Neuronal stem cell (in vitro differentiated cells): Measurements from ENCODE around the gene RABGEF1.
"Not testable (repeated sequence)": the region's sequence is repeated elsewhere in the genome, so short reads cannot be mapped to it uniquely, and the experiment has no call there.

Experiments
- DNase-seq: peaks from one replicate; pipeline ENCODE4 v3.0.0-alpha.2; 2013; ENCODE audit warnings: low spot score
- H2AFZ ChIP-seq: one replicate; pipeline ENCODE4 v1.6.1; 2013; ENCODE audit warnings: mild to moderate bottlenecking, low read length, inconsistent platforms
- H2AK5ac ChIP-seq: 2 replicates; pipeline ENCODE4 v1.6.1; 2013; ENCODE audit warnings: low read depth, mild to moderate bottlenecking, inconsistent platforms, low read length, moderate library complexity, mixed read lengths
- H2BK120ac ChIP-seq: 2 replicates; pipeline ENCODE4 v1.6.1; 2013; ENCODE audit warnings: low read depth, mild to moderate bottlenecking, inconsistent platforms, low read length, moderate library complexity, mixed read lengths
- H2BK12ac ChIP-seq: one replicate; pipeline ENCODE4 v1.6.1; 2013; ENCODE audit warnings: low read length, inconsistent platforms
- H2BK15ac ChIP-seq: 2 replicates; pipeline ENCODE4 v1.6.1; 2013; ENCODE audit warnings: mild to moderate bottlenecking, low read length, inconsistent platforms, mixed read lengths
- H2BK5ac ChIP-seq: one replicate; pipeline ENCODE4 v1.6.1; 2013; ENCODE audit warnings: inconsistent platforms, mild to moderate bottlenecking, low read length, moderate library complexity
- H3K14ac ChIP-seq: one replicate; pipeline ENCODE4 v1.6.1; 2013; ENCODE audit warnings: low read length, inconsistent platforms
- H3K18ac ChIP-seq: 2 replicates; pipeline ENCODE4 v1.6.1; 2013; ENCODE audit warnings: low read length, inconsistent platforms
- H3K23ac ChIP-seq: 2 replicates; pipeline ENCODE4 v1.6.1; 2013; ENCODE audit warnings: low read depth, mild to moderate bottlenecking, mixed read lengths, low read length, inconsistent platforms; ENCODE audit not compliant: poor library complexity
- H3K27ac ChIP-seq: replicated peaks from 3 replicates; pipeline ENCODE4 v1.5.1; 2013; ENCODE audit warnings: low read length, inconsistent platforms
- H3K27me3 ChIP-seq, 3 experiments: 2 replicates each; pipeline ENCODE4 v1.6.1; 2013; ENCODE audit warnings: low read length in 3 of 3, mild to moderate bottlenecking in 2 of 3, inconsistent platforms in 1 of 3, low read depth in 1 of 3, mixed read lengths in 1 of 3, moderate library complexity in 1 of 3; ENCODE audit not compliant: control insufficient read depth in 3 of 3, insufficient read depth in 3 of 3
- H3K36me3 ChIP-seq, 2 donors: replicated peaks in 1 of 2; 2 replicates each; pipeline ENCODE4 v1.6.1; 2013; ENCODE audit warnings: low read length in 2 of 2; ENCODE audit not compliant: control insufficient read depth in 2 of 2, insufficient read depth in 2 of 2
- H3K4ac ChIP-seq: 2 replicates; pipeline ENCODE4 v1.6.1; 2013; ENCODE audit warnings: inconsistent platforms, mild to moderate bottlenecking, low read length, moderate library complexity
- H3K4me1 ChIP-seq, 2 donors: 1 replicate in 1 of 2; 2 replicates in 1 of 2; pipeline ENCODE4 v1.6.1; 2013; ENCODE audit warnings: low read length in 2 of 2, low read depth in 1 of 2; ENCODE audit not compliant: control insufficient read depth in 2 of 2, insufficient read depth in 1 of 2
- H3K4me2 ChIP-seq: one replicate; pipeline ENCODE4 v1.6.1; 2013; ENCODE audit warnings: mild to moderate bottlenecking, low read length, inconsistent platforms; ENCODE audit not compliant: insufficient read depth, poor library complexity, severe bottlenecking
- H3K4me3 ChIP-seq, 2 donors: 2 replicates each; pipeline ENCODE4 v1.5.1; 2013; ENCODE audit warnings: low read length in 2 of 2, mild to moderate bottlenecking in 2 of 2, inconsistent platforms in 1 of 2, moderate library complexity in 1 of 2
- H3K79me1 ChIP-seq: one replicate; pipeline ENCODE4 v1.6.1; 2013; ENCODE audit warnings: low read depth, mild to moderate bottlenecking, inconsistent platforms, low read length, moderate library complexity
- H3K9ac ChIP-seq: one replicate; pipeline ENCODE4 v1.6.1; 2013; ENCODE audit warnings: mild to moderate bottlenecking, low read depth, low read length, inconsistent platforms; ENCODE audit not compliant: poor library complexity
- H3K9me3 ChIP-seq, 2 donors: replicated peaks in 1 of 2; 2 replicates each; pipeline versions ENCODE3 to v1.6.1; 2013; ENCODE audit warnings: low read length in 2 of 2, mild to moderate bottlenecking in 2 of 2, inconsistent platforms in 1 of 2, low read depth in 1 of 2, mixed read lengths in 1 of 2, moderate library complexity in 1 of 2; ENCODE audit not compliant: control insufficient read depth in 2 of 2, insufficient read depth in 1 of 2
- H4K8ac ChIP-seq: one replicate; pipeline ENCODE4 v1.6.1; 2013; ENCODE audit warnings: low read depth, mild to moderate bottlenecking, inconsistent platforms, low read length, moderate library complexity
- H4K91ac ChIP-seq: one replicate; pipeline ENCODE4 v1.6.1; 2013; ENCODE audit warnings: low read length, low read depth, mild to moderate bottlenecking, inconsistent platforms; ENCODE audit not compliant: poor library complexity
- WGBS, 2 donors: extraction: QIAGEN DNeasy Blood & Tissue Kit; methylation state at CpG; one replicate each; pipeline ENCODE4 v1.1.7; 2013; ENCODE audit warnings: missing lambda C conversion rate in 2 of 2, mixed read lengths in 1 of 2; ENCODE audit not compliant: insufficient read length in 2 of 2, insufficient replicate concordance in 1 of 2; ENCODE audit errors: extremely low coverage in 2 of 2; 5-methylcytosine and 5-hydroxymethylcytosine counted together

RABGEF1 gene

DNA sequence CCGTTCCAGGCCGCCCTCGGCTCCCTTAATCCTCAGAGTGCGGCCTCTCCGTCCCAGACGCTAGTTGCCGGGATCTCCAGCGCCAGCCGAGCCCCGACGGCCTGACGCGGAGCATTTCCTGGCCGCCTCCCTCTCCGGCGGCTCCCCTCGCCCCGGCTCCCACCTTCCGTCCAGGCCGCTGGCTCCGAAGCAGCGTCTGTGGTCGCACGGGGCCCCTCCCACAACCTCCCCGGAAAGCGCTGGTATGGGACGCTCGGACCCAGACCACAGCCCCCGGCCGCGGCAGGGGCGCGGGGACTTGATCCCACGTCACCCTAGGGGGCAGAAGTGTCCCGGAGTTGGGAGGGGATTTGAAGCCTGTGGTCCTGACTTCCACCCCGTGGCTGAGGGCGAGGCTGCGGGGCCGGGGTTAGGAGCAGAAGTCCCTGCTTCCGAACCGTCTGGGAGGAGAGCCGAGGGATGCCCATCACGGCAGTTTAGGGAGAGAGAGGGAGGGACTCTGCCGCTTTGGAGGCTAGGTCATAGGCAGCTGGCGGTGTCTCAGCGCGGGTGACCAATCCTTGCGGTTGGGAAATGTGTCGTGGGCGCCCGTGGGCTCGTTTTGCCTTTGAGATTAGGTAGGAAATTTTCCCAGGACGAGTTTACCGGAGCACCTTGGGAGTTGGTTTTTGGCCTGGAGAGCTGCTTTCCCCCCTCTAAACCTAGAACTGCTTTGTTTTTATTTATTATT lies 612 bp downstream of the RABGEF1 start:
- not testable (repeated sequence) for H2BK12ac ChIP-seq, H2BK120ac ChIP-seq

GRCh38 chr7:66741710-66742049 lies 1.1 kb downstream of the RABGEF1 start:
- H3K9me3 ChIP-seq = peaks cover 0 to 8% of the 10 kb centered on the region in 2 donors
- no CpG with 5 or more reads among the region's 17 CpGs for WGBS, 2 donors
- H3K4ac ChIP-seq = no peak overlapping the region
- no peak overlapping the region for H2AK5ac ChIP-seq
- no peak overlapping the region for H2BK5ac ChIP-seq
- no peak overlapping the region for H4K91ac ChIP-seq
- H3K4me1 ChIP-seq = peaks cover 1 to 7% of the 10 kb centered on the region in 2 donors
- no peaks in the 10 kb centered on the region for H3K27me3 ChIP-seq
- H3K4me3 ChIP-seq = peak overlapping the region in 1 of 2 donors; percentile 81
- H3K23ac ChIP-seq = no peak overlapping the region
- no peak overlapping the region for H3K14ac ChIP-seq
- peaks cover 0 to 10% of the 10 kb centered on the region in 2 donors for H3K36me3 ChIP-seq
- peak overlapping the region; percentile 60 for H3K4me2 ChIP-seq
- no peak for DNase-seq
- no peak overlapping the region for H4K8ac ChIP-seq
- H2BK15ac ChIP-seq = no peak overlapping the region
- no peak overlapping the region for H2BK120ac ChIP-seq
- H2BK12ac ChIP-seq = no peak overlapping the region
- H3K18ac ChIP-seq = no peak overlapping the region
- no peak overlapping the region for H3K9ac ChIP-seq
- H3K79me1 ChIP-seq = peaks cover 13% of the 10 kb centered on the region
- H3K27ac ChIP-seq = no peak overlapping the region
- H2AFZ ChIP-seq = no peak overlapping the region

More for the DNA sequence above, 612 bp downstream of the RABGEF1 start:
- peak overlapping the region; percentile 63 for H2AK5ac ChIP-seq
- not testable (repeated sequence) for H3K27me3 ChIP-seq, H4K91ac ChIP-seq, H3K4me1 ChIP-seq, H3K4ac ChIP-seq
- no CpG with 5 or more reads among the region's 54 CpGs for WGBS, 2 donors
- H3K9ac ChIP-seq = peak overlapping the region; percentile 100
- H4K8ac ChIP-seq = peak overlapping the region; percentile 65
- H2BK5ac ChIP-seq = peak overlapping the region; percentile 96
- peak overlapping the region; percentile 49 for H2BK15ac ChIP-seq
- peak overlapping the region; percentile 60 for H3K4me2 ChIP-seq
- peak overlapping the region; percentile 98 for H3K23ac ChIP-seq
- H3K27ac ChIP-seq = peak overlapping the region; percentile 84
- peaks cover 3 to 14% of the 10 kb centered on the region in 2 donors for H3K36me3 ChIP-seq
- peaks cover 0 to 13% of the 10 kb centered on the region in 2 donors for H3K9me3 ChIP-seq
- DNase-seq = peak; percentile 65
- H3K14ac ChIP-seq = peak overlapping the region; percentile 94
- H3K18ac ChIP-seq = peak overlapping the region; percentile 99
- peak overlapping the region; percentile 90 for H2AFZ ChIP-seq
- peak overlapping the region; percentile 81 to 99 for H3K4me3 ChIP-seq
- H3K79me1 ChIP-seq = peaks cover 13% of the 10 kb centered on the region

DNA sequence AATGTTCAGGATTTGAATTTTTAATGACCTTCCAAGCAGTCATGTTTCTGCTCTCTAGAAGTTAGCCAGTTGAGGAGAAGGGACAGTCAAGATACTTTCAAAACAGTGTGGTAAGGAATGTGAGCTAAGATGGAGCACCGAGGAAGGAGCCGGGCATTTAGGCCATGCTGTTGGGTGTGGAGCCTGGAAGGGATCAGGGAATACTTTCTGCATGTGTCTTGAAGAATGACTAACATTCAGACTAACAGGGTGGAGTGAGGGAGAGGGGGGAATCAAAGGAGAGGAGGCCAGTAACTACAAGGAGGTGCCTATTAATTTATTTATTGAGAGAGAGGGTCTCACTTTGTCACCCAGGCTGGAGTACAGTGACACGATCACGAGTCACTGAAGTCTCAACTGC lies 1.8 kb downstream of the RABGEF1 start:
- H3K4ac ChIP-seq, H3K9me3 ChIP-seq, H3K4me2 ChIP-seq, H2BK120ac ChIP-seq, H3K4me1 ChIP-seq, H3K27me3 ChIP-seq, H3K9ac ChIP-seq, H2BK12ac ChIP-seq, H3K36me3 ChIP-seq, DNase-seq, H4K91ac ChIP-seq, H4K8ac ChIP-seq, H2AFZ ChIP-seq, H3K27ac ChIP-seq, H3K18ac ChIP-seq, H3K14ac ChIP-seq, H2BK5ac ChIP-seq, H2BK15ac ChIP-seq, H2AK5ac ChIP-seq, H3K23ac ChIP-seq: not testable (repeated sequence)
- Histone ChIP-seq H3K79me1 (peaks cover 13% of the 10 kb centered on the region), H3K4me3 (peak overlapping the region in 1 of 2 donors; percentile 9)
- no CpG with 5 or more reads among the region's 4 CpGs for WGBS, 2 donors

DNA sequence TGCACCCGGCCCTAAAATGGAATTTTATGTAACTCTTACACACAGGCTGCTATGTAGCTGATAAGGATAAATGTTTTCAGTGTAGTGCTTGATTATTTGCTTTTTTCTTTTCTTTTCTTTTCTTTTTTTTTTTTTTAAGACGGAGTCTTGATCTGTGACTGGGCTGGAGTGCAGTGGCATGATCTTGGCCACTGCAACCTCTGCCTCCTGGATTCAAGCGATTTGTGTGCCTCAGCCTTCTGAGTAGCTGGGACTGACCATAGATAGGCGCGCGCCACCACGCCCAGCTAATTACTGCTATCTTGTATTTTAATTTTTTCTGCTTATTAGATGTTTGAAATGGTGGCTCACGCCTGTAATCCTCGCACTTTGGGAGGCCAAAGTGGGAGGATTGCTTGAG lies 3.4 kb downstream of the RABGEF1 start:
- no peak overlapping the region for H2BK120ac ChIP-seq
- no peak overlapping the region for H3K4me3 ChIP-seq

More for the DNA sequence above, 3.4 kb downstream of the RABGEF1 start:
- H3K18ac ChIP-seq = no peak overlapping the region
- H3K9me3 ChIP-seq = no peaks in the 10 kb centered on the region
- no peak overlapping the region for H2BK15ac ChIP-seq
- no peak overlapping the region for H3K14ac ChIP-seq
- H3K4ac ChIP-seq = no peak overlapping the region
- no peak overlapping the region for H2BK12ac ChIP-seq
- H3K4me2 ChIP-seq = no peak overlapping the region
- no peak overlapping the region for H4K91ac ChIP-seq
- H3K23ac ChIP-seq = no peak overlapping the region
- no peak overlapping the region for H4K8ac ChIP-seq
- no peak overlapping the region for H2AK5ac ChIP-seq
- H3K27me3 ChIP-seq = no peaks in the 10 kb centered on the region
- H2AFZ ChIP-seq = no peak overlapping the region
- WGBS, 2 donors = no CpG with 5 or more reads among the region's 9 CpGs
- DNase-seq = no peak
- H3K27ac ChIP-seq = no peak overlapping the region
- no peak overlapping the region for H2BK5ac ChIP-seq
- peaks cover 5 to 9% of the 10 kb centered on the region in 2 donors for H3K4me1 ChIP-seq
- H3K79me1 ChIP-seq = peaks cover 12% of the 10 kb centered on the region
- H3K36me3 ChIP-seq = peaks cover 0 to 13% of the 10 kb centered on the region in 2 donors
- no peak overlapping the region for H3K9ac ChIP-seq
